ENCODE measurements around the gene PUM1.
"Not testable (repeated sequence)": the region's sequence is repeated elsewhere in the genome, so short reads cannot be mapped to it uniquely, and the experiment has no call there.

PUM1 gene

GRCh38 chr1:30990591-30990990 is 74.9 kb downstream of the PUM1 start:
- DNase-seq: no peak

GRCh38 chr1:30988045-30988444 is 77.5 kb downstream of the PUM1 start:
- DNase-seq: no peak

- DNase-seq: no peak
Observed at GRCh38 chr1:30986755-30987154, 78.8 kb downstream of the PUM1 start.

GRCh38 chr1:30984991-30985503 is 80.5 kb downstream of the PUM1 start:
- no peak for DNase-seq

GRCh38 chr1:30984165-30984889 is 81.2 kb downstream of the PUM1 start:
- DNase-seq: no peak

GRCh38 chr1:30982937-30983336 is 82.6 kb downstream of the PUM1 start:
- no peak for DNase-seq

- DNase-seq: no peak
Observed at GRCh38 chr1:30982431-30982830, 83.1 kb downstream of the PUM1 start.

- no peak for DNase-seq
Observed at GRCh38 chr1:30981172-30981571, 84.3 kb downstream of the PUM1 start.

GRCh38 chr1:30977511-30977910 is 88.0 kb downstream of the PUM1 start:
- DNase-seq: no peak

GRCh38 chr1:30977105-30977504 is 88.4 kb downstream of the PUM1 start:
- no peak for DNase-seq

GRCh38 chr1:30976143-30976542 is 89.4 kb downstream of the PUM1 start:
- DNase-seq: no peak

GRCh38 chr1:30975217-30975616 is 90.3 kb downstream of the PUM1 start:
- DNase-seq: no peak

GRCh38 chr1:30974536-30974935 is 91.0 kb downstream of the PUM1 start:
- peak; percentile 77 for DNase-seq

- not testable (repeated sequence) for DNase-seq
Observed at GRCh38 chr1:30972349-30972748, 93.2 kb downstream of the PUM1 start.

- no peak for DNase-seq
Observed at GRCh38 chr1:30971496-30971895, 94.0 kb downstream of the PUM1 start.

- DNase-seq: no peak
Observed at GRCh38 chr1:30969903-30970302, 95.6 kb downstream of the PUM1 start.

GRCh38 chr1:30968220-30968971 is 97.1 kb downstream of the PUM1 start:
- peak; percentile 74 for DNase-seq

GRCh38 chr1:30966690-30967369 is 98.7 kb downstream of the PUM1 start:
- peak; percentile 91 for DNase-seq

GRCh38 chr1:30965924-30966599 is 99.5 kb downstream of the PUM1 start:
- peak; percentile 12 for DNase-seq

- DNase-seq: no peak
Observed at GRCh38 chr1:30964706-30965105, 100.8 kb downstream of the PUM1 start.

GRCh38 chr1:30962609-30963508 is 102.7 kb downstream of the PUM1 start:
- no peak for DNase-seq
